AG04449 (cell line): ENCODE data around the gene PPIL6.

ENCODE experiments used
- CTCF ChIA-PET: fragments of 350-600 bp; formaldehyde crosslinking; extraction: SDS; loops from one replicate; lab custom pipeline; 2021; ENCODE audit warnings: antibody characterized with exemption; lab: Yijun Ruan, JAX
- POLR2A ChIA-PET: fragments of 400-600, 350-600 bp; formaldehyde crosslinking; extraction: SDS; loops from one replicate; lab custom pipeline; 2020; ENCODE audit warnings: antibody characterized with exemption, inconsistent platforms; lab: Yijun Ruan, JAX
- DNase-seq: peaks from one replicate; pipeline ENCODE4 v3.0.0-alpha.2; 2010; ENCODE audit warnings: low read depth, low spot score
- H3K4me3 ChIP-seq: 2 replicates; pipeline ENCODE4 v1.5.1; 2011; ENCODE audit warnings: low read depth, mild to moderate bottlenecking, control low read depth, low read length
- CTCF ChIP-seq: IDR thresholded peaks from one replicate; pipeline ENCODE4 v1.5.1; 2011; ENCODE audit warnings: mild to moderate bottlenecking, moderate library complexity, low read length, control low read depth, inconsistent platforms; ENCODE audit not compliant: insufficient read depth; ENCODE audit errors: missing control alignments

Gene PPIL6

DNA sequence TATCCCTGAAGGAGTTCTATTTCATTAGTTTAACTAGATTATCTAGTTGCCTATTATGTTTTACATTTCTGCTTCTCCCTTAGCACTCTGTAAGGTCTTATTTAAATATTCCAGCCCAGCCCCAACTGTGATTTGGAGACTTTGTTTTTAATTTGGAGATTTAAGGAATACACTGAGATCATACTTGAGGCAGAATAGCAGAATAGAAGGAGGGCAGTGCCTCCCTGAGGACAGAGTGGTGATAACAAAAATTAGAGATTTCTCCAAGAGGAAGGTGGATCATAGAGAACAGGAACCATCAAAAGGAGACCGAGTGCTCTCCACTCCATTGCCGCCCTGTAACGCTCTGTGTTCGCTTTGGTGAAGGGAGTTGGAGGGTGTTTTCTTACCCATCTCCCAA is 43.4 kb downstream of the PPIL6 start:
- DNase-seq, result no peak
- POLR2A ChIA-PET, result no interaction called here
- CTCF ChIA-PET, result interaction anchor here (0.6 to 2.7 kb wide), 7 partner anchors 13 to 856 kb away, joined by 3 to 16 read pairs (median 4); partner anchors contain the start of gene CD164
- TF ChIP-seq CTCF, result peak; percentile 18
- no peak overlapping the region for H3K4me3 ChIP-seq

- DNase-seq, result no peak
- no peak overlapping the region for H3K4me3 ChIP-seq
- no peak for TF ChIP-seq CTCF
- CTCF ChIA-PET, result interaction anchor here (0.6 to 2.7 kb wide), 7 partner anchors 11 to 843 kb away, joined by 3 to 16 read pairs (median 3); partner anchors contain the start of gene CD164
- POLR2A ChIA-PET, result no interaction called here
Observed at GRCh38 chr6:109396046-109396718, 44.2 kb downstream of the PPIL6 start.

GRCh38 chr6:109393886-109394281 is 46.5 kb downstream of the PPIL6 start:
- CTCF ChIA-PET, result interaction anchor here (0.6 to 4.8 kb wide), 3 partner anchors 10 to 206 kb away, joined by 4 to 38 read pairs (median 9); partner anchors contain the start of gene CD164
- H3K4me3 ChIP-seq, result no peak overlapping the region
- POLR2A ChIA-PET, result no interaction called here
- no peak for TF ChIP-seq CTCF
- DNase-seq, result no peak

DNA sequence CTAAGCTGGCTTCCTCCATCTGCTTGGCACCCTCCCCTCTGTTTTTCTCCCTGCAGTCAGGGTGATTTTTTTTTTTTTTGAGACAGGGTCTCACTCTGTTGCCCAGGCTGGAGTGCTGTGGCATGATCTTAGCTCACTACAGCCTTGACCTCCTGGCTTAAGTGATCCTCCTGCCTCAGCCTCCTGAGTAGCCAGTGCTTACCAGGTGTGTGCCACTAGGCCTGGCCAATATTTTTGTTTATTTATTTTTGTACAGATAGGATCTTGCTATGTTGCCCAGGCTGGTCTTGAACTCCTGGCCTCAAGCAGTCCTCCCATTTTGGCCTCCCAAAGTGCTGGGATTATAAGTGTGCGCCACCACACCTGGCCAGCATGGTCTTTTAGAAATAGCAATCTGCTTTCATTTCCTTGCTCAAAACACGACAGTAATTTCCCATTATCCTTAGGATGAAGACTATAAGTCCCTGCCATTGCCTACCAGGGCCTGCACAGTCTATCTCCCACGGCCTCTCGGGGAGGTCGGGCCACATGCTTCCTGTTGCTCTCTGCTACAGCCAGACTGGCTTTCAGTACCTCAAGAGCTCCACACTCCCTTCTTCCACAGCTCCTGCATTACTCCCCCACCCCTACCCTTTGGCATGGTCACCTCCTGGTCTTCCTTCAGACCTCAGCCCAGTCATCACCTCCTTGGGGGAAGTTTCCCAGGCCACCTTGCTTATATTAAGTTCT is 47.1 kb downstream of the PPIL6 start:
- DNase-seq, result no peak
- no peak overlapping the region for H3K4me3 ChIP-seq
- POLR2A ChIA-PET, result no interaction called here
- no peak for TF ChIP-seq CTCF
- CTCF ChIA-PET, result interaction anchor here (0.6 to 4.8 kb wide), 4 partner anchors 9 to 206 kb away, joined by 3 to 38 read pairs (median 6); partner anchors contain the start of gene CD164

GRCh38 chr6:109389650-109390274 is 50.7 kb downstream of the PPIL6 start:
- POLR2A ChIA-PET, result interaction anchor here (0.6 kb wide), 1 partner anchor 1485 kb away, joined by 3 read pairs; the partner anchor contains the start of gene AMD1
- TF ChIP-seq CTCF, result no peak
- CTCF ChIA-PET, result interaction anchor here (1.7 kb wide), 2 partner anchors 13 to 202 kb away, joined by 3 to 6 read pairs; no protein-coding TSS in a partner anchor
- no peak overlapping the region for H3K4me3 ChIP-seq
- DNase-seq, result no peak

DNA sequence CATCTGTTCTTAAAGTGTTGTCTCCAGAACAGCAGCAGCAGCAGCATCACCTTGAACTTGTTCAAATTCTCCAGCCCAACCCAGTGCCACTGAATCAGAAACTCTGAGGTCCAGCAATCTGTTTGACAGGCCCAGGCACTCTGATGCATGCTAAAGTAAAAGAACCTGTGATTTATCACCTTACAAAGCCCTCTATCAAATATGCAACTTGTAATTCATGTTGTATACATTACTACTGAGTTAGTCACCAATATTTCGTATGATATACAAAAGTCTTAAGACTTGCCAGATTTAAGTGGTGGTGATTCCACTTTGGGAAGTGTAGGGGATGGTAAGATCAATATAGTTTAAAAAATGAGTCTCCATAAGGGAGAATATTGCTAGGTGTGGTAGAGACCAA is 52.2 kb downstream of the PPIL6 start:
- no peak overlapping the region for H3K4me3 ChIP-seq
- POLR2A ChIA-PET, result no interaction called here
- no peak for TF ChIP-seq CTCF
- CTCF ChIA-PET, result interaction anchor here (1.0 kb wide), 1 partner anchor 201 kb away, joined by 3 read pairs; no protein-coding TSS in a partner anchor
- no peak for DNase-seq
